SK-N-SH treated with all-trans-retinoic acid at 6 μM for 48 hours (cell line): ENCODE data around the gene KIAA0753.
A peak's percentile ranks its signal among the peaks of the same experiment; 100 is the strongest.

Experiments used
- ATAC-seq: fragments of 200-7000 bp; cut with Tn5 transposase; 3 replicates; pipeline ENCODE4 v1.9.1; 2020; ENCODE audit warnings: mild to moderate bottlenecking, moderate library complexity
- ARNTL ChIP-seq: fragments of 450-650 bp; formaldehyde crosslinking; IDR thresholded peaks from 2 replicates; pipeline ENCODE4 v1.5.0; 2020; ENCODE audit warnings: low read depth, mild to moderate bottlenecking, moderate library complexity, borderline replicate concordance
- BACH2 ChIP-seq: fragments of 250-450 bp; sonication (Bioruptor Pico); IDR thresholded peaks from 2 replicates; pipeline ENCODE4 v1.9.0; 2021; ENCODE audit warnings: mild to moderate bottlenecking, borderline replicate concordance
- CSDC2 ChIP-seq: fragments of 250-450 bp; sonication (Bioruptor Pico); IDR thresholded peaks from 2 replicates; pipeline ENCODE4 v1.5.0; 2020; ENCODE audit warnings: mild to moderate bottlenecking, moderate library complexity
- CSRNP3 ChIP-seq: fragments of 250-450 bp; sonication (Bioruptor Pico); IDR thresholded peaks from 2 replicates; pipeline ENCODE4 v1.5.1; 2021; ENCODE audit warnings: mild to moderate bottlenecking, moderate library complexity
- ESRRG ChIP-seq: fragments of 250-450 bp; sonication (Bioruptor Pico); IDR thresholded peaks from 2 replicates; pipeline ENCODE4 v1.6.1; 2021; ENCODE audit warnings: mild to moderate bottlenecking
- GLIS3 ChIP-seq: fragments of 250-450 bp; sonication (Bioruptor Pico); IDR thresholded peaks from 2 replicates; pipeline ENCODE4 v1.5.0; 2020; ENCODE audit warnings: mild to moderate bottlenecking, moderate library complexity
- ISL1 ChIP-seq: fragments of 250-450 bp; sonication (Bioruptor Pico); IDR thresholded peaks from 2 replicates; pipeline ENCODE4 v2.1.2; 2022; ENCODE audit warnings: mild to moderate bottlenecking, moderate library complexity
- OSR1 ChIP-seq: fragments of 250-450 bp; sonication (Bioruptor Pico); IDR thresholded peaks from 2 replicates; pipeline ENCODE4 v1.8.0; 2022; ENCODE audit warnings: moderate library complexity, mild to moderate bottlenecking, inconsistent platforms
- PPARA ChIP-seq: fragments of 250-450 bp; sonication (Bioruptor Pico); IDR thresholded peaks from 2 replicates; pipeline ENCODE4 v1.5.0; 2020; ENCODE audit warnings: mild to moderate bottlenecking, borderline replicate concordance
- RARB ChIP-seq: fragments of 250-450 bp; sonication (Bioruptor Pico); IDR thresholded peaks from 2 replicates; pipeline ENCODE4 v1.8.0; 2021; ENCODE audit warnings: mild to moderate bottlenecking, moderate library complexity
- SNAI2 ChIP-seq: fragments of 250-450 bp; sonication (Bioruptor Pico); IDR thresholded peaks from 2 replicates; pipeline ENCODE4 v1.5.0; 2020; ENCODE audit warnings: mild to moderate bottlenecking, moderate library complexity
- TCF4 ChIP-seq: fragments of 250-450 bp; sonication (Bioruptor Pico); IDR thresholded peaks from 2 replicates; pipeline ENCODE4 v1.8.0; 2021; ENCODE audit warnings: mild to moderate bottlenecking, moderate library complexity, borderline replicate concordance
- TOX ChIP-seq: fragments of 250-450 bp; sonication (Bioruptor Pico); IDR thresholded peaks from 2 replicates; pipeline ENCODE4 v1.8.0; 2021; ENCODE audit warnings: mild to moderate bottlenecking, moderate library complexity, borderline replicate concordance
- TSHZ2 ChIP-seq: fragments of 250-450 bp; sonication (Bioruptor Pico); IDR thresholded peaks from 2 replicates; pipeline ENCODE4 v1.5.0; 2020; ENCODE audit warnings: mild to moderate bottlenecking, moderate library complexity
- ZC3H10 ChIP-seq: fragments of 250-450 bp; sonication (Bioruptor Pico); IDR thresholded peaks from 2 replicates; pipeline ENCODE4 v1.5.1; 2021; ENCODE audit warnings: mild to moderate bottlenecking, moderate library complexity
- ZFP3 ChIP-seq: fragments of 250-450 bp; sonication (Bioruptor Pico); IDR thresholded peaks from 2 replicates; pipeline ENCODE4 v1.5.0; 2020; ENCODE audit warnings: mild to moderate bottlenecking, moderate library complexity
- ZFP30 ChIP-seq: fragments of 450-650 bp; formaldehyde crosslinking; IDR thresholded peaks from 2 replicates; pipeline ENCODE4 v1.5.0; 2022; ENCODE audit warnings: mild to moderate bottlenecking, moderate library complexity
- ZNF565 ChIP-seq: fragments of 450-650 bp; formaldehyde crosslinking; conservative IDR thresholded peaks from 2 replicates; pipeline ENCODE4 v1.5.0; 2020; ENCODE audit warnings: low read depth, mild to moderate bottlenecking, moderate library complexity
- ZNF70 ChIP-seq: fragments of 450-650 bp; formaldehyde crosslinking; IDR thresholded peaks from 2 replicates; pipeline ENCODE4 v1.5.0; 2020; ENCODE audit warnings: mild to moderate bottlenecking, moderate library complexity
- ZNF8 ChIP-seq: fragments of 450-650 bp; formaldehyde crosslinking; IDR thresholded peaks from 2 replicates; pipeline ENCODE4 v1.5.0; 2020; ENCODE audit warnings: mild to moderate bottlenecking, moderate library complexity
- TF ChIP-seq, protein P1 (sequence below): fragments of 250-450 bp; sonication (Bioruptor Pico); IDR thresholded peaks from 2 replicates; pipeline ENCODE4 v1.8.0; 2020; ENCODE audit warnings: mild to moderate bottlenecking, moderate library complexity, borderline replicate concordance
- TF ChIP-seq, protein P2 (sequence below): fragments of 250-450 bp; sonication (Bioruptor Pico); IDR thresholded peaks from 2 replicates; pipeline ENCODE4 v1.8.0; 2021; ENCODE audit warnings: low read depth, mild to moderate bottlenecking, moderate library complexity, borderline replicate concordance
- TF ChIP-seq, protein P3 (sequence below): fragments of 250-450 bp; sonication (Bioruptor Pico); IDR thresholded peaks from 2 replicates; pipeline ENCODE4 v1.5.1; 2020; ENCODE audit warnings: low read depth, mild to moderate bottlenecking, moderate library complexity

The KIAA0753 gene

DNA sequence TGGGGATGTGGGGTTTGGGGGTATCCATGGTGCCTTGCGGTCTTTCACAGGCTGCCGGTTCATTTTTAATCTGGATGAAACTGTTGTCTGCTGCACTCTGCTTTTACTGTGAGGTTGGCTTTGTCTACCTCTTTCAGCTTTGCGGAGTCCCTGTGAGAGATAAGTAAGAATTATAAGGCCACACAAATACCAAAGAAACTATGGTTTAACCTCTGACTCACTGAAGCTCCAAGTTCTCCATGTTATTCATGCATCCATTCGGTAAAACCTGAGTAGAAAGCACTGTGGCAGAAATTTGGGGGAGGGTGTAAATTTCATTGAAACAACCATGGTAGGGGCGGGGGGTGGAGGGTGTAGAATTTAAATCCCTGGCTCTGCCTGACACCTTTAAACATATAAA, 30.5 kb downstream of the KIAA0753 start:
- no peak for TF ChIP-seq PPARA
- ATAC-seq: no peak

DNA sequence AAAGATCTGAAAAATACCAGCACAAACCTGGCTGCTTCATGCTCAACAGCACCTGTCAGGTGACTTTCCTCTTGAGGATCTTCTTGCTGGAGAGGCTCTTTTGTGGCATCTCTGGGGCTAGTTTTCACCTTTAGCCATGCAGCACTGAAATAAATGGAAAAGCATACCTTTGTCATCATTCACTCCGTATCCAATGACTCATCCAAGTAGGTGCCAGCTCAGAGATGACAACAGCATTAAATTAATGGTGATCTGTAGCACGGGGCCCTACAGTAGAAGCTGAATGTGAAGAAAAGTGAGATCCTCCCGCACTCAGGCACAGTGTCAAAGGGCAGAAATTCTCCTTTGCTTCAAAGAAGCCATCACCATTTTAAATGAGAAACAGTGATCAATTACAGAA, 32.2 kb downstream of the KIAA0753 start:
- TF ChIP-seq, protein P1, sequence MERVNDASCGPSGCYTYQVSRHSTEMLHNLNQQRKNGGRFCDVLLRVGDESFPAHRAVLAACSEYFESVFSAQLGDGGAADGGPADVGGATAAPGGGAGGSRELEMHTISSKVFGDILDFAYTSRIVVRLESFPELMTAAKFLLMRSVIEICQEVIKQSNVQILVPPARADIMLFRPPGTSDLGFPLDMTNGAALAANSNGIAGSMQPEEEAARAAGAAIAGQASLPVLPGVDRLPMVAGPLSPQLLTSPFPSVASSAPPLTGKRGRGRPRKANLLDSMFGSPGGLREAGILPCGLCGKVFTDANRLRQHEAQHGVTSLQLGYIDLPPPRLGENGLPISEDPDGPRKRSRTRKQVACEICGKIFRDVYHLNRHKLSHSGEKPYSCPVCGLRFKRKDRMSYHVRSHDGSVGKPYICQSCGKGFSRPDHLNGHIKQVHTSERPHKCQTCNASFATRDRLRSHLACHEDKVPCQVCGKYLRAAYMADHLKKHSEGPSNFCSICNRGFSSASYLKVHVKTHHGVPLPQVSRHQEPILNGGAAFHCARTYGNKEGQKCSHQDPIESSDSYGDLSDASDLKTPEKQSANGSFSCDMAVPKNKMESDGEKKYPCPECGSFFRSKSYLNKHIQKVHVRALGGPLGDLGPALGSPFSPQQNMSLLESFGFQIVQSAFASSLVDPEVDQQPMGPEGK (CRISPR knock-in tag): no peak
- TF ChIP-seq ARNTL: no peak
- TF ChIP-seq TSHZ2 (CRISPR knock-in tag): no peak
- no peak for TF ChIP-seq ZFP3 (CRISPR knock-in tag)
- no peak for TF ChIP-seq BACH2 (CRISPR knock-in tag)
- TF ChIP-seq SNAI2 (CRISPR knock-in tag): no peak
- no peak for TF ChIP-seq ZNF8
- no peak for TF ChIP-seq PPARA
- TF ChIP-seq, protein P2, sequence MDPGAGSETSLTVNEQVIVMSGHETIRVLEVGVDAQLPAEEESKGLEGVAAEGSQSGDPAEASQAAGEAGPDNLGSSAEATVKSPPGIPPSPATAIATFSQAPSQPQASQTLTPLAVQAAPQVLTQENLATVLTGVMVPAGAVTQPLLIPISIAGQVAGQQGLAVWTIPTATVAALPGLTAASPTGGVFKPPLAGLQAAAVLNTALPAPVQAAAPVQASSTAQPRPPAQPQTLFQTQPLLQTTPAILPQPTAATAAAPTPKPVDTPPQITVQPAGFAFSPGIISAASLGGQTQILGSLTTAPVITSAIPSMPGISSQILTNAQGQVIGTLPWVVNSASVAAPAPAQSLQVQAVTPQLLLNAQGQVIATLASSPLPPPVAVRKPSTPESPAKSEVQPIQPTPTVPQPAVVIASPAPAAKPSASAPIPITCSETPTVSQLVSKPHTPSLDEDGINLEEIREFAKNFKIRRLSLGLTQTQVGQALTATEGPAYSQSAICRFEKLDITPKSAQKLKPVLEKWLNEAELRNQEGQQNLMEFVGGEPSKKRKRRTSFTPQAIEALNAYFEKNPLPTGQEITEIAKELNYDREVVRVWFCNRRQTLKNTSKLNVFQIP (CRISPR knock-in tag): no peak
- no peak for TF ChIP-seq OSR1 (CRISPR knock-in tag)
- no peak for TF ChIP-seq ISL1 (CRISPR knock-in tag)
- TF ChIP-seq, protein P3, sequence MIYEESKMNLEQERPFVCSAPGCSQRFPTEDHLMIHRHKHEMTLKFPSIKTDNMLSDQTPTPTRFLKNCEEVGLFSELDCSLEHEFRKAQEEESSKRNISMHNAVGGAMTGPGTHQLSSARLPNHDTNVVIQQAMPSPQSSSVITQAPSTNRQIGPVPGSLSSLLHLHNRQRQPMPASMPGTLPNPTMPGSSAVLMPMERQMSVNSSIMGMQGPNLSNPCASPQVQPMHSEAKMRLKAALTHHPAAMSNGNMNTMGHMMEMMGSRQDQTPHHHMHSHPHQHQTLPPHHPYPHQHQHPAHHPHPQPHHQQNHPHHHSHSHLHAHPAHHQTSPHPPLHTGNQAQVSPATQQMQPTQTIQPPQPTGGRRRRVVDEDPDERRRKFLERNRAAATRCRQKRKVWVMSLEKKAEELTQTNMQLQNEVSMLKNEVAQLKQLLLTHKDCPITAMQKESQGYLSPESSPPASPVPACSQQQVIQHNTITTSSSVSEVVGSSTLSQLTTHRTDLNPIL (CRISPR knock-in tag): no peak
- TF ChIP-seq RARB (CRISPR knock-in tag): no peak
- TF ChIP-seq ESRRG: no peak
- no peak for TF ChIP-seq ZFP30
- TF ChIP-seq, all 23 proteins: peak for 0
- ATAC-seq: peak; percentile 36; the same call in 2 of the 3 replicates

DNA sequence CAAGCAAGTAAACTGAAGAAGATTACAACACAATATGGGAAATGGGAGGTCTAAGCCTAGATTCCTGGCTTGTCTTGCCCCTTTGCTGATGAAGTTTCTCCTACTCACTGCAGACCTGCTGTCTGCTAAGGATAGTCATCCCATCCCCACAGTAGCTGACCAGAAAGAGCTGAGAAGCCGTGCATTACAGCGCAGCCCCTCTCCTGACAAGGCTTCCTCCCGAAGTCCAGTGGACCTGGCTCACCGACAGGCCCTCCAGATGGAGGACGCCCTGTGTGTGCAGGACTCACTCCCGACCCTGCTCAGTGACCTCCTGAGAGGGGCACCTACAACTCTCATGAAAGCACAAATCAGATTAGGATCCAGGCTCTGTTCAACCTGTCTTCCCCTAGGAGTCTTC, 35.4 kb downstream of the KIAA0753 start:
- no peak for TF ChIP-seq PPARA
- no peak for TF ChIP-seq ZNF565
- no peak for ATAC-seq

DNA sequence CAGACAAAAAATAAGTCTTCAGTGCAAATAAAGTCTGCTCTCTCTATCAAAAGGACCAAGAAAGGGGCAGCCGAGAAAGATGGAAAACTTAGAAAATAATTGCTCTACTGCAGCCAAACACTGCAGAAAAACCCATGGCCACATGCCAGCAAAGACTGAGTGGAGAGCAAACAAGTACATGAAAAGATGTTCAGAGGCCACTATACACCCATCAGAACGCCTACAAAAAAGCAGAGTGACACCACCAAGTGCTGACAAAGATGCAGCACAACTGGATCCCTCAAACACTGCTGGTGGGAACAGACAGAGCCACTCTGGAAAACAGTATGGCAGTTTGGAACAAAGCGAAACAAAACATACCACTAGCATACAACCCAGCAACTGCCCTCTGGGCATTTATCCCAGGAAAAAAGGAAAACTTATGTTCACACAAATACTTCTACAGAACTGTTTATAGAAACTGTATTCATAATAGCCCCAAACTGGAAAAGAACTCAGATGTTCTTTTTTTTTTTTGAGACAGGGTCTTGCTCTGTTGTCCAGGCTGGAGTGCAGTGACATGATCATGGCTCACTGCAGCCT, 36.7 kb downstream of the KIAA0753 start:
- ATAC-seq: no peak
- TF ChIP-seq ZC3H10 (CRISPR knock-in tag) (no peak), CSDC2 (CRISPR knock-in tag) (no peak), TOX (CRISPR knock-in tag) (no peak), CSRNP3 (CRISPR knock-in tag) (no peak), SNAI2 (CRISPR knock-in tag) (no peak), BACH2 (CRISPR knock-in tag) (no peak), ZFP3 (CRISPR knock-in tag) (no peak), ESRRG (no peak), ZNF70 (CRISPR knock-in tag) (no peak), ZNF565 (no peak), TCF4 (CRISPR knock-in tag) (no peak), OSR1 (CRISPR knock-in tag) (no peak), PPARA (no peak), GLIS3 (no peak)
- TF ChIP-seq, protein P2 (CRISPR knock-in tag): no peak
- TF ChIP-seq, protein P3 (CRISPR knock-in tag): no peak
